HTR-8/SVneo (cell line): Measurements from ENCODE around the gene TBC1D1.

Experiments used
- DNase-seq: peaks from one replicate; pipeline ENCODE4 v3.0.0; 2011; ENCODE audit warnings: low spot score, mixed read lengths; ENCODE audit not compliant: insufficient read length
- FAIRE-seq: peaks from 2 replicates; lab custom pipeline; 2011; peaks lifted over from hg19 to GRCh38; lab: Jason Lieb, UNC

The TBC1D1 gene

DNA sequence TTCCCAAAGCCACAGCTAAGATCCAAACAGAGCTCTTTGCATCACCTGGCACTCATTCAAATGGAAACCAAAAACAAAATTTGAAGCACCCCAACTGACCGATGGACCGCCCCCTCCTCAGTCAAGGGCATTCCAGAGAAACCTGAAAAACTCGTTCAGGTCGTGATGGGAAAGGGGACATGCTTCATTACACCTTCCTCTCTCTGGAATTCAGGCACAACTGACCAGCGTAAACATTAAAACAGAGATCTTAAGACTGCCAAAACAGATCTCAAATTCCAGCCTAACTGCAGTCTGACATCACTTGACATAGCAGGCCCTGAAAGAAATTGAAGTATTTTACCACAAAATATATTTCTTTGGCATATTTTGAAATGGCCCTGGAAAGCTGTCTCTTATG, 97.8 kb downstream of the TBC1D1 start:
- DNase-seq (no peak), FAIRE-seq (no peak)

GRCh38 chr4:37989398-37990260, 98.7 kb downstream of the TBC1D1 start:
- DNase-seq (no peak), FAIRE-seq (no peak)

DNA sequence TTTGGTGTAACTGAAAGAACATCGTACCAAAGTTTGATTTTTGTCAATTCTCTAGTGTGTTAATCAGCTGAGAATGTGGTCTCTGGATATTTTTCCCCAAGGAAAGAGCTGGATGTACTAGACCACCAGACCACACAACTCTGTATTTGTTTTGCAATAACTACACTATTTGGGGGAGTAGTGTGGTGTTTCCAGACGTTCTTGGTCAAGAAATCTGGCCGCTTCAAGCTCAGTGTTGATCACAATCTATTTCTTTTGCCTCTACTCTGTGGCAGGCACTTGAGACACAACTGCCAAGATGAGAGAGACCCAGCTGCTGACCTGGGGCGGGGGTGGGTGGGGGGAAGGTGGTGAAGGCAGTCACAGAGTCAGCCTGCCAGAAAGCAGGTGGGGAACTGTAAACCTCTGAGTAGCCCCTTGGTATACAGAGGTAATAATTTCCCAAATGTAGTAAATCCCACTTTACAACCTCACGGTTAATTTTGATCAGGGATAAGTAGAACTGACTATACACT, 99.9 kb downstream of the TBC1D1 start:
- FAIRE-seq = no peak
- no peak for DNase-seq

DNA sequence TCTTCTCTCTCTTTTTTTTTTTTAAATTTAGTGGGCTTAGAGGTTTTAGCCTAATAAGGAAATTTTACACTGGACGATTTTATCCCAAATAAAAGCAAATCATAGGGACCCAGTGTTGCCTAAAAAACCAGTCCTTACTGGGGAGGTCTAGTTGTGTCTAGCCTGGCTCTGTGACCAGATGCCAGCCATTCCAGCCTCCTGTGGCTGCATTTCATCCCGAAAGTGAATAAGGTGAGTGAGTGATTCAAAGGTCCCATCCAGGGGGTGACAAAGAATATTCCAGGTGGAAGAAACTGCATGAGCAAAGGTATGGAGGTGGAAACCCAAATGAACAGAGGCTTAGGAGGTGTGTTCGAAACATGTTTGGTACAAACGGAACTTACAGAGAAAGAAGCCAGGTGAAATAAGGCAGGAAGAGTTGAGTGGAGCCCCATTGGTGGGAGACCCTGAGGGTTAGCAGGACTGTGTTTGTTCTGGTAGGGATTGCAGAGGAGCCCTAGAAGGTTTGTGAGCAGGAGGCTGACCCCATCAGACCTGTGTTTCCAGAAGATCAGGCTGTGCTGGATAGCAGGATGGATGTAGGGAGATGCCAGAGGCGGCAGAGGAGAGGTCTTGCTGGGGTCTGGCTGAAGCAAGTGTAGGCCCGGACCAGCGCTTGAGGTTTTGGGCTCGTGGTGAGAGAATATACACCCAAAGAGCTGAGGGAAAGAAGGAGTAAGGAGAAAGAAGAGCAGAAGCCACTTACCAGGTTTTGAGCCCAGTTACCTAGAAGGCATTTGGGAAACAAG, 100.9 kb downstream of the TBC1D1 start:
- DNase-seq (no peak), FAIRE-seq (no peak)

DNA sequence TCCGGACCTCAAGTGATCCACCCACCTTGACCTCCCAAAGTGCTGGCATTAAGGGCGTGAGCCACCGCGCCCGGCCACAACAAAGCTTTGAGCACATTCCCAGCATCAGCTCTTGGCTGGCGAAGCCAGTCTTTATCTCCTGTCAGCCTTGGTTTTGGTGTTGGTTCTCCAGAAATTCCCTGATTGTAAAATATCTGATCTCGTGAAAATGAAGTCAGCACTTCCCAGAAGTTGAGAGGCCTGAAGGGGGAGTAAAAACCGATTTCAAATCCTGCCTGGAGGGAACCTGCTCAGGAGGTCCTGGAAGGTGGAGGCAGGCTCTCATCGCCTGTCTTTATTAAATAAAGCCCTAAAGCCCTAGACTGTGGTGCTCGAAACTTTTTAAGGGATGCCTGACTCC, 102.9 kb downstream of the TBC1D1 start:
- DNase-seq (no peak), FAIRE-seq (no peak)

- DNase-seq (no peak), FAIRE-seq (no peak)
Measured at GRCh38 chr4:37994569-37994968, 103.7 kb downstream of the TBC1D1 start.

DNA sequence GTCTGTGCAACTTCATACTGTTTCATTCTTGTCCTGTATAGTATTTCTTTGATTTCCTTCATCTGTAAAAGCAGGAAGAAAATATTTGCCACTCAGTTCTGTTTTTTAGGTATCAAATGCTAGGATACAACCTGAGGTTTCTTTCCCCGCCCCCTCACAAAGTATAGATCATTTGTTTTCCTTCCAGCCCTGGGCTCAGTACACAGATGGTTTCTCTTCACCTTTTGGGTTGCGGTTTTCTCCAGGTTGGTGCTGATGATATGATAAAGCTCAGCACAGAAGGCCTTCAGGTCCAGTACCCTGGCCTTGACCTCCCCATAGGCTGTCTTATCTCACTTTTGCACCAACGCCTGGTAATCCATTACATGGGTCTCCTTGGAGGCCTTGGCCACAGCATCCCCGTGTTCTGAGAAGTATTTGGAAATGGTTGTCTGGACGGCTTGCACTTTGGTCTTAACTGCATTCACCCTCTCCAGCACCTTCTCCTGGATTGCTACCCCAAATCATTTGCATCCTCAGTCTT, 104.5 kb downstream of the TBC1D1 start:
- FAIRE-seq = no peak
- no peak for DNase-seq

DNA sequence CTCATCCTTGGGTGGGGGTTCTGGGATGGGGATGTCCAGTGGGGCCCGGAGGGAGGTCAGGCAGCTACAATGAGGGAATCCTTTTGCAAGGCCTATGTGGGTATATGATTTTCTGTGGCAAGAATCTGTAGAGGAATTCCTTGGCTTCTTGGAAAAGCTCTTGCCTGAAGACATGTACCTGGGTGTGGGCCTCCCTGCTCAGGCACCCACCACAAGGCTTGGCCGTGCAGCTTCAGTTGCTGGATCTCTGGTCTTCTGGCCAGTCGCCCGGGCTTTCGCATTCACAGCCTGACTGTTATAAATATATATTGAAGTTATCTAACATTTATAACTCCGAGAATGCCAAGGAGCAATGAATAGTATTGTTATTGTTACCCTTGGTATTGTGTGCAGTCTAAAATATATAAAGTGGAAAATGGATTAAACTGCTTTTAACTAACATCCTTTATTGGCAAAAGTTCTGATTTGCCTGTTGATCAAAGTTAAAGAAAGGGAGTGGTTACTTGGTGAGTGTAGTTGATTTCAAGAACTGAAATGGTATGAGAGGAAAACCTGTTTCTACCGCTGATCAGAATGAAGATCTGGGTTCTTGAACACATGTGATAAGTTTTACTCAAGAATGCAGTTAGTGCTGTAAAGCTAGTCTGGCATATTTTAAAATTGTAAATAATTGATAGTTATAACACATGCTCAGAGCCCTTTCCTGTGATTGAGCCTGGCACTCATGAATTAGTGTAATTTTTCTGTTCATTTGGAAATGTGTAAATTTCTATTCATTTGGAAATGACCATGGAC, 105.3 kb downstream of the TBC1D1 start:
- FAIRE-seq = no peak
- no peak for DNase-seq

DNA sequence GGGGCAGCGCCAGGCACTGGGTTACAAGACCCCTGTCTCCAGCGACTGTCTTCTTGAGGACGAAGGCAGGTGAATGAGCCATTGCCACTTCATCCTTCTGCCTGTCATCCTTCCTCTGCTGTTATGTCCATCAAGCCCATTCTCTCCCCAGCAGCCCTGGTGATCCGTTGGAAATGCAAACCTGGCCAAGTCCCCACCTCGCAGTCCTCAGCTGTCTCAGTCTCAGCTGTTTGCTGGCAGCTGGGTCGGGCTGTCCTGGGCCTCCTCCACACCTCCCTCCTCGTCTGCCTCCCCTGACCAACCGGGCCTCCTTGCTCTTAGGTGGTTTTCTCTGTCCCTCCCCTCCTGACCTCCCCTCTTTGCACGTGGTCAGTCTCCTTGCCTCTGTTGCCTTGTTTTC, 107.3 kb downstream of the TBC1D1 start:
- DNase-seq (no peak), FAIRE-seq (no peak)

- FAIRE-seq (no peak), DNase-seq (no peak)
Measured at GRCh38 chr4:37999000-37999716, 108.3 kb downstream of the TBC1D1 start.

DNA sequence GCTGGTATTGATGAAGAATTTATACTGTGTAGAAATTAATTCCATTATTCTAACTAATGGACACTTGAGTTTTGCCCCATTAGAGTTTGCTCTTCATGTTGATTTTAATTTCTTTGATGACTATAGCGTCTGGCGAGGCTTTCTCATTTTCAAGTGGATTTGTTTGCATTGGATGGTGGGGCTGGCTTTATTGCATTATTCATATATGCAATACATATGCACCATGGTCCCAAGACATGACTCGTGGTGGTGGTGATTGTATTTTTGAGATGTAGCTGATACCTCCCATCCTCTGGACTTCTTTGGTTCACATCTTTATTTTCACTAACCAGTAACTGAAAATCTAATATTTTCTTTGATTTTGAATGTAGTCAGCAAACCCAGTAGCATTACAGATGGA, 109.1 kb downstream of the TBC1D1 start:
- DNase-seq = no peak
- no peak for FAIRE-seq

DNA sequence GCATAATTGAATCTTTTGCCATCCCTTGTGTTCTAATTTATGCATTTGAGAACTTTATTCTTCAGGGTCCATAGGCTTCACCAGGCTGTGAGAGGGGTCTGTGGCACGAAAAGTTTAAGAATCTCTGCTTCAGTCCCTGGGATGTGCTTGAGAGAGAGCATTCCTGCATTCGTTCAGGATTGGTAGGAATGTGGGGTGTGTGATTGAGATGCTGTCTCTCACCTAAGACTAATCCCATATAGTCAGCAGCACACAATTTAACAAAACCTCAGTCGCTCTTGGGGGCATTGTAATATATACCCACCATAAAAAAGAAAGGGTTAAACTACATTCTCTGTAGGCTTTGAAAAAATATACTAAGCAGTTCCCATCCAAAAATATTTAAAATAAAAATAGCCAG, 111.0 kb downstream of the TBC1D1 start:
- DNase-seq (no peak), FAIRE-seq (no peak)

- DNase-seq = no peak
- no peak for FAIRE-seq
Measured at GRCh38 chr4:38002451-38003071, 111.7 kb downstream of the TBC1D1 start.

DNA sequence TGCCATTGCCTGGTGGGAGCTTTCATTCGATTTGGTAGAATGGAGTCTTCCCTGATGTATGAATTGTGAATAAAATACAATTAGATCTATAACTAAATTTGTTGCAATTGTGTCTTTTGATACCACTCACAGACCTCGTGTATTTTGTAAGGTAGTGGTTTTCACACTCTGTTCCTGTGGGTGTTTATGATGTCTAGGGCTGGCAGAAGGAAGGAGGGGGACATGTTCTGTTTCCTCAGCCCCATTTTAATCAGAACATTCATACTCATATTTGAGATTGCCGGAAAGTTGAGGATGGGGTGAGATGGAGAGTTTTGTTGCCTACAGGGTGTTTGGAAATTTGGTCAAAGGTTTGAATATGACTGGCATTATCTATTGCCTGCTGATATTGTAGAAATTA, 112.2 kb downstream of the TBC1D1 start:
- DNase-seq (no peak), FAIRE-seq (no peak)

DNA sequence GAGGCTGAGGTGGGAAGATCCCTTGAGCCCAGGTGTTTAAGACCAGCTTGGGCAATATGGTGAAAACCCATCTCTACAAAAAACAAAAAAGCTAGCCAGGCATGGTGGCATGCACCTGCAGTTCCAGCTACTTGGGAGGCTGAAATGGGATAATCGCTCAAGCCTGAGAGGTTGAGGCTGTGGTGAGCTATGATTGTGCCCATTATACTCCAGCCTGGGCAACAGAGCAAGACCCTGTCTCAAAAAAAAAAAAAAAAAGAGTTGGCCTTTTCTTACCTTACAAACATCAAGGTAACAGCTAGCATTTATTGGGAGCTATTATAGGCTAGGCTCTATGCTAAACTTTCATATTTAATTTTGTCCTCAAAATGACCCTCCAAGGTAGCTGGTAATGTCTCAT, 112.7 kb downstream of the TBC1D1 start:
- FAIRE-seq (no peak), DNase-seq (no peak)

DNA sequence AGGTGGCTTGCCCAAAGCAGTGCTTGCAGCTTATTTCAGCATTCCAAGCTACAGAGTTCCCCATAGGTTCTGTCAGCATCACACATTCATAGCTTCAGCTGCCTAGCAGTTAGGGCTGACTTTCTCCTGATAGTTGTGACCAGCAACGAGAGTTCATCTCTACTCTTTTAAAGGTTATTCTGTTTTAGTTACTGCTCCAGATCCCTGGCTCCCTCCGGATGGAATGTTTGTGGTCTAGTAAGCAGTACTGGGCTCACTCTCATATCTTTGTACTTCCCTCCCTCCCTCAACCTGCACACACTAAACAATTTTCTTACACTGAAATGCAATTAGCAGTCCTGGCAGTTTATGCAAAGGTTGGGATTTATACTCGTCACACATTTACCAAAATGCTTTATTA, 113.2 kb downstream of the TBC1D1 start:
- FAIRE-seq (no peak), DNase-seq (no peak)

GRCh38 chr4:38004887-38005286, 114.0 kb downstream of the TBC1D1 start:
- no peak for FAIRE-seq
- DNase-seq = no peak

- FAIRE-seq (no peak), DNase-seq (no peak)
Measured at GRCh38 chr4:38005637-38006036, 114.8 kb downstream of the TBC1D1 start.

- DNase-seq (no peak), FAIRE-seq (no peak)
Measured at GRCh38 chr4:38007645-38008044, 116.8 kb downstream of the TBC1D1 start.
